Stimulated activated CD8-positive, alpha-beta memory T cell treated with anti-CD3 and anti-CD28 coated beads, Interleukin-4, amount 100 ng/mL, for 24 hours (primary cell): Measurements from ENCODE around the gene BCAP31.
A peak's percentile ranks its signal among the peaks of the same experiment; 100 is the strongest.
"Not testable (repeated sequence)": the region's sequence is repeated elsewhere in the genome, so short reads cannot be mapped to it uniquely, and the experiment has no call there.

ENCODE experiments used
- DNase-seq: peaks from one replicate; pipeline ENCODE4 v3.0.0-alpha.2; 2020; ENCODE audit warnings: low read depth

The BCAP31 gene

GRCh38 chrX:153694256-153694655 is 29.9 kb downstream of the BCAP31 start:
- DNase-seq = not testable (repeated sequence)

- DNase-seq = no peak
Observed at GRCh38 chrX:153693216-153694086, 30.7 kb downstream of the BCAP31 start.

- no peak for DNase-seq
Observed at GRCh38 chrX:153692611-153693156, 31.5 kb downstream of the BCAP31 start.

- DNase-seq = no peak
Observed at GRCh38 chrX:153692003-153692402, 32.2 kb downstream of the BCAP31 start.

GRCh38 chrX:153691032-153691827 is 33.0 kb downstream of the BCAP31 start:
- not testable (repeated sequence) for DNase-seq

GRCh38 chrX:153690466-153690865 is 33.7 kb downstream of the BCAP31 start:
- DNase-seq = no peak

- no peak for DNase-seq
Observed at GRCh38 chrX:153689654-153690465, 34.3 kb downstream of the BCAP31 start.

- DNase-seq = no peak
Observed at GRCh38 chrX:153688911-153689590, 35.1 kb downstream of the BCAP31 start.

- DNase-seq = no peak
Observed at GRCh38 chrX:153688506-153688905, 35.7 kb downstream of the BCAP31 start.

- no peak for DNase-seq
Observed at GRCh38 chrX:153688071-153688470, 36.1 kb downstream of the BCAP31 start.

GRCh38 chrX:153687121-153688039 is 36.8 kb downstream of the BCAP31 start, which contains the start of gene SLC6A8:
TSS of gene SLC6A8 (plus strand) at chrX:153687926. CDS start at chrX:153688575, 649 bp downstream.
- DNase-seq = peak; percentile 11

GRCh38 chrX:153686711-153687110 is 37.5 kb downstream of the BCAP31 start:
- no peak for DNase-seq

- no peak for DNase-seq
Observed at GRCh38 chrX:153685751-153686696, 38.2 kb downstream of the BCAP31 start.

GRCh38 chrX:153685156-153685536 is 39.0 kb downstream of the BCAP31 start:
- no peak for DNase-seq

GRCh38 chrX:153684467-153685155 is 39.6 kb downstream of the BCAP31 start:
- DNase-seq = no peak

GRCh38 chrX:153683486-153683885 is 40.7 kb downstream of the BCAP31 start:
- not testable (repeated sequence) for DNase-seq

- DNase-seq = no peak
Observed at GRCh38 chrX:153681175-153681574, 43.0 kb downstream of the BCAP31 start.

- no peak for DNase-seq
Observed at GRCh38 chrX:153674219-153674851, 49.9 kb downstream of the BCAP31 start.
